LNCAP (cell line): ENCODE results near the gene CRTAP.

Source experiments
- CTCF ChIP-seq: fragments of 450-650 bp; IDR thresholded peaks from 2 replicates; pipeline ENCODE4 v1.5.1; 2017; ENCODE audit warnings: mild to moderate bottlenecking

Gene CRTAP

GRCh38 chr3:33194303-33194702 is 80.5 kb downstream of the CRTAP start:
- TF ChIP-seq CTCF, result no peak

GRCh38 chr3:33196538-33196937 is 82.7 kb downstream of the CRTAP start:
- TF ChIP-seq CTCF, result no peak
